ENCODE measurements around the gene STPG3. TPM values are rescaled to one million over a fixed set of nuclear protein-coding genes. Genes with fewer than 3 reads are reported as not detected.

Gene STPG3
- polyA plus RNA-seq, 1 of the 3 experiments (the other 2 are of a cell fraction): not detected

DNA sequence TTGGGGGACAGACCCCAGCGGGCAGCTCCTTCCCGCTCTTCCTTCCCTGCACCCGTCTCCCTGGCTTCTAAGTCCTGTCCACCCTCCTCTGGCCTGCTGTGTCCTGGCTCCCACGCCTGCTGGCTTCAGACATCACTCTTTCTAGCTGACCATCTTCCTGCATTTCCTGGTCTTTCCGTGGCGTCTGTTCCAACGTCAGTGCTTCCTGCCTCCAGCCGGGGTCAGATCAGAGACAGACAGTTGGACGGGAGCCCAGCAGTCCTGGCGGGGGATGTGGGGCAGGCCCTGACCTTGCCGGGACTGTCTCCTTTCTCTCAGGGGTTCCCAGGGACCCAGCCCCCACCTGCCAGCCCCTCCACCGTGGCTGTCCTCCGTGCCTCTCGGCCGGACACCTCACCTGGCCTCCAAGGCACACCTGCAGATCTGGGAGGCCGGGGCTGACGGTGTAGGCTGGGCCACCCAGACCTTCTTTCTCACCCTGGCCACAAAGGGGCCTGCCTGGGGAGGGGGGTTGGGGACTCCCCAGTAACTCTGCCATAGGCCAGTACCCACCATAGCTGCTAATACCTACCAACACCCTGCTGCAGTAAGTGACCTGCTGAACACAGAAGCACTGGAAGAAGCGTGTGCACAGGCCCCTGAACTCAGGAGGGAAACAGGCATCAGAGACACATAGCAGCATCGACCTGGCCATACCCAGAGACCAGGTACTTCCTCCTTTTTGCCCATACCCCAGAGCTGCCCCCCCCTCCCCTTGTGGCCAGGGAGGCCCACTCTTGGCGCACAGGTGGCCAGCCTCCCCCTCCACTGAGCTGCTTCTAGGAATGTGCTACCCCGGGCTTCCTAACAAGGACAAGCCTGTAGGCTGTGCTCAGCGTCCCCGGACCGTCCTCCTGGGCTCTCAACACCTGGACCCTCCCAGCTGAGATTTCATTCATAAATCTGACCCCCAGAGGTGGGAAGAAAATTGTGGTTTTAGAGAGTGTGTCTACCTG, 45.9 kb downstream of the STPG3 start:
- DNase-seq: peak; percentile 66
- Histone ChIP-seq H2AFZ (ENCODE audit: low read depth) (no peak overlapping the region), H3K9ac (no peak overlapping the region), H3K4me2 (no peak overlapping the region), H4K20me1 (ENCODE audit: insufficient read depth) (no peaks in the 10 kb centered on the region), H3K79me2 (ENCODE audit: insufficient read depth) (no peaks in the 10 kb centered on the region), H3K9me2 (no peaks in the 10 kb centered on the region), H3K27me3 (ENCODE audit: insufficient read depth) (no peaks in the 10 kb centered on the region), H3K9me3 (no peaks in the 10 kb centered on the region), H3K36me3 (replicated peaks in 1 of 2; ENCODE audit: control insufficient read depth in 1 of 2, insufficient read depth in 2 of 2, low read length in 1 of 2) (no peaks in the 10 kb centered on the region), H3K27ac (ENCODE audit: low read depth in 2 of 2, low read length in 1 of 2) (peak overlapping the region in 1 of 2 experiments; percentile 70; a peak in 2 of 4 replicates), H3F3A (replicated peaks; ENCODE audit: insufficient read depth) (peaks cover 4% of the 10 kb centered on the region), H3K4me3 (ENCODE audit: low read depth in 2 of 2, low read length in 1 of 2) (no peak overlapping the region; a peak in 1 of 4 replicates), H3K4me1 (ENCODE audit: control insufficient read depth in 1 of 2, insufficient read depth in 2 of 2, low read depth in 1 of 2, low read length in 1 of 2) (peaks cover 0 to 26% of the 10 kb centered on the region in 2 experiments; a peak in 2 of 4 replicates)
- ChIA-PET CTCF (interaction anchor here (0.8 to 2.1 kb wide), 6 partner anchors 10 to 149 kb away, joined by 3 to 14 read pairs (median 4); partner anchors contain the start of genes EXD3 and RNF224), POLR2A (interaction anchor here (1.2 kb wide), 1 partner anchor 56 kb away, joined by 4 read pairs; the partner anchor contains the start of gene TUBB4B)
- TF ChIP-seq, protein P1, sequence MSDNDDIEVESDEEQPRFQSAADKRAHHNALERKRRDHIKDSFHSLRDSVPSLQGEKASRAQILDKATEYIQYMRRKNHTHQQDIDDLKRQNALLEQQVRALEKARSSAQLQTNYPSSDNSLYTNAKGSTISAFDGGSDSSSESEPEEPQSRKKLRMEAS (IDR thresholded peaks at IDR 0.05; ENCODE audit: low read depth): no peak
- TF ChIP-seq YY1 (IDR thresholded peaks at IDR 0.05; ENCODE audit: low read depth): no peak
- WGBS (ENCODE audit: low lambda C conversion rate): 70% methylated on average over 18 of the region's 24 CpGs

DNA sequence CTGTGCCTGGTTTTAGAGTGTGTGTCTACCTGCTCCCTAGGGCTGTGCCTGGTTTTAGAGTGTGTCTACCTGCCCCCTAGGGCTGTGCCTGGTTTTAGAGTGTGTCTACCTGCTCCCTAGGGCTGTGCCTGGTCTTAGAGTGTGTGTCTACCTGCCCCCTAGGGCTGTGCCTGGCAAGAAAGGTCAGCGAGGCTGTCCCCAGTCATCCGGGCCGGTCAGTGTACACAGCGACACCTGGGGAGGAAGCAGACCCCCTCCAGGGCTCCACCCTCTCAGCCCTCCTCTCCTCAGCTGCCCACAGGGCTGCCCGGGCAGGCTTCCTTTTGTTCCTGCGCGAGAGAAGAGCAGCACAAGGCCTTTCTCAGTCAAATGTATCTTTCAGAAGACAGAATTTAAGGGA, 46.9 kb downstream of the STPG3 start:
- Histone ChIP-seq H3K27me3 (ENCODE audit: insufficient read depth) (no peaks in the 10 kb centered on the region), H3K4me3 (ENCODE audit: low read depth in 2 of 2, low read length in 1 of 2) (no peak overlapping the region), H3K36me3 (replicated peaks in 1 of 2; ENCODE audit: control insufficient read depth in 1 of 2, insufficient read depth in 2 of 2, low read length in 1 of 2) (no peaks in the 10 kb centered on the region), H3K9ac (no peak overlapping the region), H3K4me2 (no peak overlapping the region), H3K79me2 (ENCODE audit: insufficient read depth) (no peaks in the 10 kb centered on the region), H3K27ac (ENCODE audit: low read depth in 2 of 2, low read length in 1 of 2) (no peak overlapping the region; a peak in 1 of 4 replicates), H2AFZ (ENCODE audit: low read depth) (no peak overlapping the region), H3K9me2 (no peaks in the 10 kb centered on the region), H4K20me1 (ENCODE audit: insufficient read depth) (no peaks in the 10 kb centered on the region), H3F3A (replicated peaks; ENCODE audit: insufficient read depth) (peaks cover 4% of the 10 kb centered on the region), H3K9me3 (no peaks in the 10 kb centered on the region), H3K4me1 (ENCODE audit: control insufficient read depth in 1 of 2, insufficient read depth in 2 of 2, low read depth in 1 of 2, low read length in 1 of 2) (peaks cover 0 to 31% of the 10 kb centered on the region in 2 experiments; a peak in 2 of 4 replicates)
- TF ChIP-seq TAF1 (IDR thresholded peaks at IDR 0.05; ENCODE audit: borderline replicate concordance, low read depth, low read length) (no peak), TCF12 (IDR thresholded peaks at IDR 0.05) (no peak), MXI1 (IDR thresholded peaks at IDR 0.05; ENCODE audit: low read depth, low read length) (no peak), FOXM1 (IDR thresholded peaks at IDR 0.05; ENCODE audit: low read depth) (no peak), RXRA (IDR thresholded peaks at IDR 0.05; ENCODE audit: borderline replicate concordance, low read depth) (no peak), FOSL2 (IDR thresholded peaks at IDR 0.05; ENCODE audit: borderline replicate concordance, low read depth) (no peak), TEAD4 (IDR thresholded peaks at IDR 0.05; ENCODE audit: borderline replicate concordance, insufficient read depth) (no peak), RFX5 (IDR thresholded peaks at IDR 0.05; ENCODE audit: low read length) (no peak), SMC3 (IDR thresholded peaks at IDR 0.05; ENCODE audit: low read depth, low read length) (no peak), YY1 (IDR thresholded peaks at IDR 0.05; ENCODE audit: low read depth) (no peak), CHD2 (IDR thresholded peaks at IDR 0.05; ENCODE audit: low read length, partially characterized antibody) (no peak), FOXJ3 (CRISPR knock-in tag; IDR thresholded peaks at IDR 0.05) (no peak), ELF1 (IDR thresholded peaks at IDR 0.05) (no peak)
- TF ChIP-seq, protein P2, sequence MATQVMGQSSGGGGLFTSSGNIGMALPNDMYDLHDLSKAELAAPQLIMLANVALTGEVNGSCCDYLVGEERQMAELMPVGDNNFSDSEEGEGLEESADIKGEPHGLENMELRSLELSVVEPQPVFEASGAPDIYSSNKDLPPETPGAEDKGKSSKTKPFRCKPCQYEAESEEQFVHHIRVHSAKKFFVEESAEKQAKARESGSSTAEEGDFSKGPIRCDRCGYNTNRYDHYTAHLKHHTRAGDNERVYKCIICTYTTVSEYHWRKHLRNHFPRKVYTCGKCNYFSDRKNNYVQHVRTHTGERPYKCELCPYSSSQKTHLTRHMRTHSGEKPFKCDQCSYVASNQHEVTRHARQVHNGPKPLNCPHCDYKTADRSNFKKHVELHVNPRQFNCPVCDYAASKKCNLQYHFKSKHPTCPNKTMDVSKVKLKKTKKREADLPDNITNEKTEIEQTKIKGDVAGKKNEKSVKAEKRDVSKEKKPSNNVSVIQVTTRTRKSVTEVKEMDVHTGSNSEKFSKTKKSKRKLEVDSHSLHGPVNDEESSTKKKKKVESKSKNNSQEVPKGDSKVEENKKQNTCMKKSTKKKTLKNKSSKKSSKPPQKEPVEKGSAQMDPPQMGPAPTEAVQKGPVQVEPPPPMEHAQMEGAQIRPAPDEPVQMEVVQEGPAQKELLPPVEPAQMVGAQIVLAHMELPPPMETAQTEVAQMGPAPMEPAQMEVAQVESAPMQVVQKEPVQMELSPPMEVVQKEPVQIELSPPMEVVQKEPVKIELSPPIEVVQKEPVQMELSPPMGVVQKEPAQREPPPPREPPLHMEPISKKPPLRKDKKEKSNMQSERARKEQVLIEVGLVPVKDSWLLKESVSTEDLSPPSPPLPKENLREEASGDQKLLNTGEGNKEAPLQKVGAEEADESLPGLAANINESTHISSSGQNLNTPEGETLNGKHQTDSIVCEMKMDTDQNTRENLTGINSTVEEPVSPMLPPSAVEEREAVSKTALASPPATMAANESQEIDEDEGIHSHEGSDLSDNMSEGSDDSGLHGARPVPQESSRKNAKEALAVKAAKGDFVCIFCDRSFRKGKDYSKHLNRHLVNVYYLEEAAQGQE (IDR thresholded peaks at IDR 0.05; ENCODE audit: low read depth, low read length): no peak
- TF ChIP-seq, protein P1 (IDR thresholded peaks at IDR 0.05; ENCODE audit: low read depth): no peak
- TF ChIP-seq, protein P3, sequence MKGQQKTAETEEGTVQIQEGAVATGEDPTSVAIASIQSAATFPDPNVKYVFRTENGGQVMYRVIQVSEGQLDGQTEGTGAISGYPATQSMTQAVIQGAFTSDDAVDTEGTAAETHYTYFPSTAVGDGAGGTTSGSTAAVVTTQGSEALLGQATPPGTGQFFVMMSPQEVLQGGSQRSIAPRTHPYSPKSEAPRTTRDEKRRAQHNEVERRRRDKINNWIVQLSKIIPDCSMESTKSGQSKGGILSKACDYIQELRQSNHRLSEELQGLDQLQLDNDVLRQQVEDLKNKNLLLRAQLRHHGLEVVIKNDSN (IDR thresholded peaks at IDR 0.05; ENCODE audit: borderline replicate concordance, low read depth): no peak
- TF ChIP-seq, protein P4, sequence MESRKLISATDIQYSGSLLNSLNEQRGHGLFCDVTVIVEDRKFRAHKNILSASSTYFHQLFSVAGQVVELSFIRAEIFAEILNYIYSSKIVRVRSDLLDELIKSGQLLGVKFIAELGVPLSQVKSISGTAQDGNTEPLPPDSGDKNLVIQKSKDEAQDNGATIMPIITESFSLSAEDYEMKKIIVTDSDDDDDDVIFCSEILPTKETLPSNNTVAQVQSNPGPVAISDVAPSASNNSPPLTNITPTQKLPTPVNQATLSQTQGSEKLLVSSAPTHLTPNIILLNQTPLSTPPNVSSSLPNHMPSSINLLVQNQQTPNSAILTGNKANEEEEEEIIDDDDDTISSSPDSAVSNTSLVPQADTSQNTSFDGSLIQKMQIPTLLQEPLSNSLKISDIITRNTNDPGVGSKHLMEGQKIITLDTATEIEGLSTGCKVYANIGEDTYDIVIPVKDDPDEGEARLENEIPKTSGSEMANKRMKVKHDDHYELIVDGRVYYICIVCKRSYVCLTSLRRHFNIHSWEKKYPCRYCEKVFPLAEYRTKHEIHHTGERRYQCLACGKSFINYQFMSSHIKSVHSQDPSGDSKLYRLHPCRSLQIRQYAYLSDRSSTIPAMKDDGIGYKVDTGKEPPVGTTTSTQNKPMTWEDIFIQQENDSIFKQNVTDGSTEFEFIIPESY (IDR thresholded peaks at IDR 0.05; ENCODE audit: borderline replicate concordance, low read depth): no peak
- WGBS (ENCODE audit: low lambda C conversion rate): 95% methylated on average over 3 of the region's 7 CpGs
- CTCF ChIA-PET: interaction anchor here (1.3 to 2.1 kb wide), 3 partner anchors 61 to 148 kb away, joined by 3 to 7 read pairs (median 5); no protein-coding TSS in a partner anchor
- DNase-seq: no peak
- POLR2A ChIA-PET: no interaction called here

Data from SK-N-SH (cell line).